Measurements from ENCODE around the gene LRRC23.

The LRRC23 gene

GRCh38 chr12:6928703-6929407 is 24.2 kb downstream of the LRRC23 start:
- peak overlapping the region; percentile 19 to 91 for H3K18ac ChIP-seq (ENCODE audit: low read depth in 1 of 2, low read length in 2 of 2)
- H3K36me3 ChIP-seq (ENCODE audit: control insufficient read depth in 1 of 2, insufficient read depth in 2 of 2, low read depth in 1 of 2, low read length in 2 of 2): peaks cover 3 to 22% of the 10 kb centered on the region in 2 experiments
- H2BK12ac ChIP-seq (ENCODE audit: low read length in 2 of 2): peak overlapping the region in 1 of 2 experiments; percentile 47
- H2BK5ac ChIP-seq (ENCODE audit: low read depth, low read length, poor library complexity, severe bottlenecking): no peak overlapping the region
- H3K23ac ChIP-seq (ENCODE audit: low read length in 2 of 2): peak overlapping the region in 1 of 2 experiments; percentile 99
- peak overlapping the region; percentile 63 for H2BK15ac ChIP-seq (ENCODE audit: low read depth, poor library complexity, severe bottlenecking)
- H2AFZ ChIP-seq (ENCODE audit: low read depth, low read length): no peak overlapping the region
- H3K9me3 ChIP-seq (ENCODE audit: control insufficient read depth, low read length): no peaks in the 10 kb centered on the region
- H2AK5ac ChIP-seq (ENCODE audit: low read length, severe bottlenecking): peak overlapping the region; percentile 68
- no peak overlapping the region for H4K8ac ChIP-seq (ENCODE audit: low read length)
- no peaks in the 10 kb centered on the region for H3K27me3 ChIP-seq (ENCODE audit: control insufficient read depth in 1 of 2, insufficient read depth in 1 of 2, low read length in 2 of 2)
- peak overlapping the region; percentile 53 for H4K91ac ChIP-seq (ENCODE audit: low read length)
- H3K4ac ChIP-seq (ENCODE audit: low read depth in 1 of 2, low read length in 2 of 2): peak overlapping the region in 1 of 2 experiments; percentile 94
- H3K27ac ChIP-seq (ENCODE audit: low read length, poor library complexity, severe bottlenecking): peak overlapping the region; percentile 71
- peak overlapping the region; percentile 63 to 90 for H3K14ac ChIP-seq (ENCODE audit: low read length in 2 of 2)
- peaks cover 39% of the 10 kb centered on the region for H3K4me1 ChIP-seq (ENCODE audit: control insufficient read depth, insufficient read depth, low read depth, low read length)
- H3K4me2 ChIP-seq (ENCODE audit: low read length, poor library complexity, severe bottlenecking): peak overlapping the region; percentile 88
- H3K9ac ChIP-seq (ENCODE audit: low read length): peak overlapping the region; percentile 90
- H3K79me1 ChIP-seq (replicated peaks; ENCODE audit: low read length, poor library complexity, severe bottlenecking): no peaks in the 10 kb centered on the region
- DNase-seq: no peak
- H3K4me3 ChIP-seq (ENCODE audit: insufficient read depth in 1 of 2, low read depth in 1 of 2, low read length in 2 of 2): peak overlapping the region; percentile 85 to 97
- H2BK120ac ChIP-seq (ENCODE audit: low read depth, low read length): peak overlapping the region; percentile 97
- WGBS: 1% methylated on average over 17 of the region's 19 CpGs

GRCh38 chr12:6929466-6930452 is 25.1 kb downstream of the LRRC23 start:
- Histone ChIP-seq H3K14ac (ENCODE audit: low read length in 2 of 2) (peak overlapping the region in 1 of 2 experiments; percentile 90), H3K4ac (ENCODE audit: low read depth in 1 of 2, low read length in 2 of 2) (no peak overlapping the region), H3K4me2 (ENCODE audit: low read length, poor library complexity, severe bottlenecking) (peak overlapping the region; percentile 88), H3K27ac (ENCODE audit: low read length, poor library complexity, severe bottlenecking) (peak overlapping the region; percentile 7), H2BK120ac (ENCODE audit: low read depth, low read length) (peak overlapping the region; percentile 29), H2BK5ac (ENCODE audit: low read depth, low read length, poor library complexity, severe bottlenecking) (no peak overlapping the region), H3K9me3 (ENCODE audit: control insufficient read depth, low read length) (no peaks in the 10 kb centered on the region), H4K91ac (ENCODE audit: low read length) (no peak overlapping the region), H3K36me3 (ENCODE audit: control insufficient read depth in 1 of 2, insufficient read depth in 2 of 2, low read depth in 1 of 2, low read length in 2 of 2) (peaks cover 10 to 28% of the 10 kb centered on the region in 2 experiments), H2AFZ (ENCODE audit: low read depth, low read length) (no peak overlapping the region), H3K79me1 (replicated peaks; ENCODE audit: low read length, poor library complexity, severe bottlenecking) (no peaks in the 10 kb centered on the region), H3K9ac (ENCODE audit: low read length) (peak overlapping the region; percentile 90), H3K18ac (ENCODE audit: low read depth in 1 of 2, low read length in 2 of 2) (peak overlapping the region in 1 of 2 experiments; percentile 91), H2AK5ac (ENCODE audit: low read length, severe bottlenecking) (peak overlapping the region; percentile 19), H3K23ac (ENCODE audit: low read length in 2 of 2) (peak overlapping the region in 1 of 2 experiments; percentile 99), H2BK15ac (ENCODE audit: low read depth, poor library complexity, severe bottlenecking) (no peak overlapping the region), H2BK12ac (ENCODE audit: low read length in 2 of 2) (peak overlapping the region in 1 of 2 experiments; percentile 67), H4K8ac (ENCODE audit: low read length) (no peak overlapping the region), H3K27me3 (ENCODE audit: control insufficient read depth in 1 of 2, insufficient read depth in 1 of 2, low read length in 2 of 2) (no peaks in the 10 kb centered on the region), H3K4me3 (ENCODE audit: insufficient read depth in 1 of 2, low read depth in 1 of 2, low read length in 2 of 2) (peak overlapping the region; percentile 85 to 97), H3K4me1 (ENCODE audit: control insufficient read depth, insufficient read depth, low read depth, low read length) (peaks cover 37% of the 10 kb centered on the region)
- WGBS: 85% methylated on average over 7 of the region's 7 CpGs
- DNase-seq: no peak

GRCh38 chr12:6932766-6933165 is 28.1 kb downstream of the LRRC23 start:
- peaks cover 39 to 51% of the 10 kb centered on the region in 2 experiments for H3K36me3 ChIP-seq (ENCODE audit: control insufficient read depth in 1 of 2, insufficient read depth in 2 of 2, low read depth in 1 of 2, low read length in 2 of 2)
- peaks cover 32% of the 10 kb centered on the region for H3K4me1 ChIP-seq (ENCODE audit: control insufficient read depth, insufficient read depth, low read depth, low read length)
- no peak overlapping the region for H3K14ac ChIP-seq (ENCODE audit: low read length in 2 of 2)
- WGBS: 88% methylated on average over 1 of the region's 1 CpG
- no peak overlapping the region for H3K4me2 ChIP-seq (ENCODE audit: low read length, poor library complexity, severe bottlenecking)
- no peaks in the 10 kb centered on the region for H3K79me1 ChIP-seq (replicated peaks; ENCODE audit: low read length, poor library complexity, severe bottlenecking)
- H4K91ac ChIP-seq (ENCODE audit: low read length): no peak overlapping the region
- no peak overlapping the region for H2BK120ac ChIP-seq (ENCODE audit: low read depth, low read length)
- peak overlapping the region; percentile 20 for H3K9ac ChIP-seq (ENCODE audit: low read length)
- H3K9me3 ChIP-seq (ENCODE audit: control insufficient read depth, low read length): no peaks in the 10 kb centered on the region
- H4K8ac ChIP-seq (ENCODE audit: low read length): no peak overlapping the region
- no peak overlapping the region for H2AFZ ChIP-seq (ENCODE audit: low read depth, low read length)
- no peak for DNase-seq
- no peak overlapping the region for H2BK12ac ChIP-seq (ENCODE audit: low read length in 2 of 2)
- no peak overlapping the region for H2BK5ac ChIP-seq (ENCODE audit: low read depth, low read length, poor library complexity, severe bottlenecking)
- H2AK5ac ChIP-seq (ENCODE audit: low read length, severe bottlenecking): no peak overlapping the region
- no peak overlapping the region for H3K4me3 ChIP-seq (ENCODE audit: insufficient read depth in 1 of 2, low read depth in 1 of 2, low read length in 2 of 2)
- H3K27ac ChIP-seq (ENCODE audit: low read length, poor library complexity, severe bottlenecking): peak overlapping the region; percentile 12
- H3K18ac ChIP-seq (ENCODE audit: low read depth in 1 of 2, low read length in 2 of 2): no peak overlapping the region
- H3K4ac ChIP-seq (ENCODE audit: low read depth in 1 of 2, low read length in 2 of 2): no peak overlapping the region
- H3K23ac ChIP-seq (ENCODE audit: low read length in 2 of 2): no peak overlapping the region
- H2BK15ac ChIP-seq (ENCODE audit: low read depth, poor library complexity, severe bottlenecking): no peak overlapping the region
- no peaks in the 10 kb centered on the region for H3K27me3 ChIP-seq (ENCODE audit: control insufficient read depth in 1 of 2, insufficient read depth in 1 of 2, low read length in 2 of 2)

- H2AK5ac ChIP-seq (ENCODE audit: low read length, severe bottlenecking): no peak overlapping the region
- H4K91ac ChIP-seq (ENCODE audit: low read length): no peak overlapping the region
- no peak overlapping the region for H3K18ac ChIP-seq (ENCODE audit: low read depth in 1 of 2, low read length in 2 of 2)
- H3K4ac ChIP-seq (ENCODE audit: low read depth in 1 of 2, low read length in 2 of 2): no peak overlapping the region
- no peak overlapping the region for H4K8ac ChIP-seq (ENCODE audit: low read length)
- no peak overlapping the region for H2BK5ac ChIP-seq (ENCODE audit: low read depth, low read length, poor library complexity, severe bottlenecking)
- DNase-seq: no peak
- peaks cover 36% of the 10 kb centered on the region for H3K4me1 ChIP-seq (ENCODE audit: control insufficient read depth, insufficient read depth, low read depth, low read length)
- H3K36me3 ChIP-seq (ENCODE audit: control insufficient read depth in 1 of 2, insufficient read depth in 2 of 2, low read depth in 1 of 2, low read length in 2 of 2): peaks cover 49 to 58% of the 10 kb centered on the region in 2 experiments
- peak overlapping the region; percentile 68 for H3K9ac ChIP-seq (ENCODE audit: low read length)
- no peak overlapping the region for H2BK15ac ChIP-seq (ENCODE audit: low read depth, poor library complexity, severe bottlenecking)
- no peaks in the 10 kb centered on the region for H3K9me3 ChIP-seq (ENCODE audit: control insufficient read depth, low read length)
- no peak overlapping the region for H2BK120ac ChIP-seq (ENCODE audit: low read depth, low read length)
- H3K23ac ChIP-seq (ENCODE audit: low read length in 2 of 2): no peak overlapping the region
- H3K79me1 ChIP-seq (replicated peaks; ENCODE audit: low read length, poor library complexity, severe bottlenecking): peaks cover 5% of the 10 kb centered on the region
- no peak overlapping the region for H3K27ac ChIP-seq (ENCODE audit: low read length, poor library complexity, severe bottlenecking)
- H3K14ac ChIP-seq (ENCODE audit: low read length in 2 of 2): no peak overlapping the region
- 77% methylated on average over 6 of the region's 8 CpGs for WGBS
- H3K27me3 ChIP-seq (ENCODE audit: control insufficient read depth in 1 of 2, insufficient read depth in 1 of 2, low read length in 2 of 2): no peaks in the 10 kb centered on the region
- no peak overlapping the region for H2AFZ ChIP-seq (ENCODE audit: low read depth, low read length)
- peak overlapping the region in 1 of 2 experiments; percentile 36 for H3K4me3 ChIP-seq (ENCODE audit: insufficient read depth in 1 of 2, low read depth in 1 of 2, low read length in 2 of 2)
- H3K4me2 ChIP-seq (ENCODE audit: low read length, poor library complexity, severe bottlenecking): no peak overlapping the region
- no peak overlapping the region for H2BK12ac ChIP-seq (ENCODE audit: low read length in 2 of 2)
Observed at GRCh38 chr12:6934110-6934509, 29.5 kb downstream of the LRRC23 start.
